GM23338 (cell line): ENCODE measurements around the gene TMEM256. TPM values are rescaled to one million over a fixed set of nuclear protein-coding genes. Genes with fewer than 3 reads are reported as not detected.

Experiments used
- ATAC-seq: fragments of 200-7000 bp; cut with Tn5 transposase; 3 replicates; pipeline ENCODE4 v1.9.1; 2020
- DNase-seq: peaks from one replicate; pipeline ENCODE4 v3.0.0-alpha.2; 2015; ENCODE audit warnings: low spot score
- H2AFZ ChIP-seq: fragments of 200-600 bp; sonication (generic); 2 replicates; pipeline ENCODE4 v1.8.0; 2016; ENCODE audit warnings: antibody characterized with exemption, mild to moderate bottlenecking, moderate library complexity
- H3F3A ChIP-seq: fragments of 200-600 bp; sonication (generic); replicated peaks from 2 replicates; pipeline ENCODE4 v1.8.0; 2017; ENCODE audit warnings: antibody characterized with exemption, mixed run types, low read depth
- H3K27ac ChIP-seq: fragments of 200-600 bp; sonication (generic); 2 replicates; pipeline ENCODE4 v1.6.1; 2016; ENCODE audit warnings: low read depth
- H3K27me3 ChIP-seq: fragments of 200-600 bp; sonication (generic); 2 replicates; pipeline ENCODE4 v1.8.0; 2016; ENCODE audit warnings: mild to moderate bottlenecking, mixed run types, moderate library complexity; ENCODE audit not compliant: insufficient read depth
- H3K36me3 ChIP-seq: fragments of 200-600 bp; sonication (generic); 2 replicates; pipeline ENCODE4 v1.8.0; 2016; ENCODE audit warnings: mild to moderate bottlenecking; ENCODE audit not compliant: insufficient read depth
- H3K4me1 ChIP-seq: fragments of 200-600 bp; sonication (generic); 2 replicates; pipeline ENCODE4 v1.8.0; 2016; ENCODE audit warnings: mild to moderate bottlenecking, moderate library complexity; ENCODE audit not compliant: insufficient read depth
- H3K4me2 ChIP-seq: fragments of 200-600 bp; sonication (generic); 2 replicates; pipeline ENCODE4 v1.7.1; 2017; ENCODE audit warnings: mixed run types
- H3K4me3 ChIP-seq: fragments of 200-600 bp; sonication (generic); 2 replicates; pipeline ENCODE4 v1.6.1; 2016; ENCODE audit warnings: mixed run types
- H3K79me2 ChIP-seq: fragments of 200-600 bp; sonication (generic); replicated peaks from 2 replicates; pipeline ENCODE4 v1.8.0; 2017; ENCODE audit warnings: mild to moderate bottlenecking; ENCODE audit not compliant: insufficient read depth
- H3K9me2 ChIP-seq: fragments of 200-600 bp; sonication (generic); 2 replicates; pipeline ENCODE4 v1.8.0; 2017; ENCODE audit not compliant: insufficient read depth
- H4K20me1 ChIP-seq: fragments of 200-600 bp; sonication (generic); replicated peaks from 2 replicates; pipeline ENCODE4 v1.8.0; 2017; ENCODE audit warnings: mild to moderate bottlenecking; ENCODE audit not compliant: insufficient read depth
- H3K27ac Mint-ChIP-seq: 2 replicates; pipeline ENCODE4 v1.8.0; 2020; ENCODE audit warnings: inconsistent platforms, mild to moderate bottlenecking, moderate library complexity, mixed read lengths
- H3K27me3 Mint-ChIP-seq: 3 replicates; pipeline ENCODE4 v1.8.0; 2022; ENCODE audit warnings: low read depth, mild to moderate bottlenecking, moderate library complexity, mixed read lengths, inconsistent platforms; ENCODE audit not compliant: insufficient read depth, poor library complexity
- H3K36me3 Mint-ChIP-seq: 3 replicates; pipeline ENCODE4 v1.8.0; 2021; ENCODE audit warnings: low read depth, mild to moderate bottlenecking, inconsistent platforms, moderate library complexity, mixed read lengths
- H3K4me1 Mint-ChIP-seq: 3 replicates; pipeline ENCODE4 v1.8.0; 2020; ENCODE audit warnings: mild to moderate bottlenecking, inconsistent platforms, mixed read lengths
- H3K4me3 Mint-ChIP-seq: 3 replicates; pipeline ENCODE4 v1.8.0; 2021; ENCODE audit warnings: moderate library complexity, mild to moderate bottlenecking, inconsistent platforms, mixed read lengths
- H3K9me3 Mint-ChIP-seq: 3 replicates; pipeline ENCODE4 v1.8.0; 2020; ENCODE audit warnings: moderate library complexity, mild to moderate bottlenecking, inconsistent platforms, mixed read lengths
- CREB1 ChIP-seq: fragments of 250-450 bp; sonication (Bioruptor Pico); IDR thresholded peaks from 2 replicates; pipeline ENCODE4 v1.5.0; 2020; ENCODE audit warnings: low read depth, mild to moderate bottlenecking, moderate library complexity
- EZH2 ChIP-seq: fragments of 200-600 bp; sonication (generic); IDR thresholded peaks from one replicate; pipeline ENCODE4 v1.8.0; 2017; ENCODE audit warnings: antibody characterized with exemption, mild to moderate bottlenecking, low read depth; ENCODE audit not compliant: unreplicated experiment
- EZH2phosphoT487 ChIP-seq: fragments of 200-600 bp; sonication (generic); IDR thresholded peaks from one replicate; pipeline ENCODE4 v1.8.1; 2018; ENCODE audit warnings: antibody characterized with exemption; ENCODE audit not compliant: unreplicated experiment
- JUNB ChIP-seq: IDR thresholded peaks from one replicate; pipeline ENCODE4 v1.6.1; 2016; ENCODE audit warnings: antibody characterized with exemption; ENCODE audit not compliant: unreplicated experiment
- NANOG ChIP-seq: IDR thresholded peaks from 2 replicates; pipeline ENCODE4 v1.6.1; 2016; ENCODE audit warnings: antibody characterized with exemption, borderline replicate concordance
- STAT1 ChIP-seq: IDR thresholded peaks from one replicate; pipeline ENCODE4 v1.6.1; 2016; ENCODE audit warnings: antibody characterized with exemption; ENCODE audit not compliant: unreplicated experiment
- ZNF331 ChIP-seq: fragments of 250-450 bp; sonication (Bioruptor Pico); IDR thresholded peaks from 2 replicates; pipeline ENCODE4 v1.5.0; 2020; ENCODE audit warnings: low read depth, mild to moderate bottlenecking, moderate library complexity
- ZNF462 ChIP-seq: fragments of 250-450 bp; sonication (Bioruptor Pico); IDR thresholded peaks from 2 replicates; pipeline ENCODE4 v1.5.0; 2020; ENCODE audit warnings: mild to moderate bottlenecking, moderate library complexity
- polyA plus RNA-seq: library from polyadenylated mRNA; unstranded; fragments of >200 nt; fragmentation: Nextera tagmentation; extraction: Ambion mirVana; gene quantifications from 2 replicates; pipeline ENCODE4 v1.2.1, GENCODE V29; 2016
- total RNA-seq: library from RNA; depleted of rRNA; stranded (reverse); fragments of >200 nt; shearing (Covaris generic); gene quantifications from 2 replicates; pipeline ENCODE4 v1.2.3, GENCODE V29; 2014
- TF ChIP-seq, protein P1 (sequence below): IDR thresholded peaks from one replicate; pipeline ENCODE4 v1.6.1; 2018; ENCODE audit warnings: antibody characterized with exemption; ENCODE audit not compliant: unreplicated experiment
- TF ChIP-seq, protein P2 (sequence below), 2 experiments: fragments of 200-600 bp in 1 of 2; sonication (generic) in 1 of 2; conservative IDR thresholded peaks; 2 replicates each; pipeline versions ENCODE4 v1.5.1 to v1.6.1; 2016 to 2017; ENCODE audit warnings: antibody characterized with exemption in 2 of 2, low read depth in 2 of 2, mild to moderate bottlenecking in 2 of 2, moderate library complexity in 1 of 2

The TMEM256 gene
- total and polyA plus RNA-seq, 2 experiments from 2014 or later: 127 to 197 TPM

DNA sequence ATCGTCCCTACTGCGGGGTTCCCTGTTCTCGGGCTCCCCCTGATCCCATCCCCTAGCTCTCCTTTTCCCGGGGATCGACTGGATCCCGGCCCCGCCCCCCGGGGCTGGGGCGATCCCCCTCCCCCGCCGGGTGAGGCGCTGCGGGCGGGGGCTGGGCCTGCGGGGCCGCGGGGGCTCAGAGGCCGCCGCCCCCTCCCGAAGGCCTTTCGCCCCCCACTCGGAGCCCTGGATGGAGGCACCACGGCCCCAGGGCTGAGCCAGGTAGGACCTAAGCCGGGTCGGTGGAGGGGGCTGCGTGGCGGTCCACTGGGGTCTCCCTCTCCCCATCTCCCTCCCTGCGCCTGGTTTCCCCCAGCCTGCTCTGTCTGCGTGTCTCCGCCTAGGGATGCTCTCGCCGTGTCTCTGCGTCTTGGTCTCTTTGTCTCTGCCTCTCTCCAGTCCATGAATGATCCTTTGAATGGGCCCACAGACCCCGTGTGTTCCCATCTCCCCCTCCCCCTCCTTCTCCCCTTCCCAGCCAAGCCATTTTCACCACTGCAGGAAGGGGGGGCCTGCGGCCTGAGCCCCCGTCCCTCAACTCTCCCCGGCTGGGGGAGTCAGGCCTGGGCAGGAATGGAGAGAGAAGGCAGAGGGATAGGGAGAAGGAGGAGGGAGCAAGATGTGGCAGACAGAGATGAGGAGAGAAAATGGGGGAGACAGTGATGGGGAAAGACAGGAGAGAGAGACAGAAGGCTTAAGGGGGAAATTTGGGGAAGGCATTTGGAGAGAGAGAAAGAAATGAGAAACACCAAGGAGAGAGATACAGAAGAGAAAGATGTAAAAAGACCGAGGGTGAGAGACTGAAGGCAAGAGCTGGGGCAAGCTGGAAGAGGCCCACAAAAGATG lies 1.7 kb upstream of the TMEM256 start:
- H3K9me3 Mint-ChIP-seq: no peaks in the 10 kb centered on the region
- peak; percentile 57 for DNase-seq
- no peaks in the 10 kb centered on the region for H3K9me2 ChIP-seq
- H3K27ac Mint-ChIP-seq: 0 out of 2 replicates have a peak overlapping the region, but pooled peaks have one; percentile 75
- H2AFZ ChIP-seq: peak overlapping the region; percentile 69; the same call in 1 of the 2 replicates
- peak overlapping the region; percentile 93 for H3K4me3 Mint-ChIP-seq
- no peak; the same call in 2 of the 3 replicates for ATAC-seq
- H3K27me3 ChIP-seq: no peaks in the 10 kb centered on the region
- peaks cover 3% of the 10 kb centered on the region; the same call in 1 of the 2 replicates for H3K36me3 ChIP-seq
- peak overlapping the region; percentile 99 for H3K4me2 ChIP-seq
- H3F3A ChIP-seq: peaks cover 27% of the 10 kb centered on the region
- peaks cover 28% of the 10 kb centered on the region for H3K4me1 ChIP-seq
- TF ChIP-seq JUNB (no peak), EZH2phosphoT487 (no peak), CREB1 (CRISPR knock-in tag) (no peak), STAT1 (no peak), ZNF462 (no peak), ZNF331 (CRISPR knock-in tag) (no peak), EZH2 (no peak), NANOG (no peak)
- TF ChIP-seq, protein P1, sequence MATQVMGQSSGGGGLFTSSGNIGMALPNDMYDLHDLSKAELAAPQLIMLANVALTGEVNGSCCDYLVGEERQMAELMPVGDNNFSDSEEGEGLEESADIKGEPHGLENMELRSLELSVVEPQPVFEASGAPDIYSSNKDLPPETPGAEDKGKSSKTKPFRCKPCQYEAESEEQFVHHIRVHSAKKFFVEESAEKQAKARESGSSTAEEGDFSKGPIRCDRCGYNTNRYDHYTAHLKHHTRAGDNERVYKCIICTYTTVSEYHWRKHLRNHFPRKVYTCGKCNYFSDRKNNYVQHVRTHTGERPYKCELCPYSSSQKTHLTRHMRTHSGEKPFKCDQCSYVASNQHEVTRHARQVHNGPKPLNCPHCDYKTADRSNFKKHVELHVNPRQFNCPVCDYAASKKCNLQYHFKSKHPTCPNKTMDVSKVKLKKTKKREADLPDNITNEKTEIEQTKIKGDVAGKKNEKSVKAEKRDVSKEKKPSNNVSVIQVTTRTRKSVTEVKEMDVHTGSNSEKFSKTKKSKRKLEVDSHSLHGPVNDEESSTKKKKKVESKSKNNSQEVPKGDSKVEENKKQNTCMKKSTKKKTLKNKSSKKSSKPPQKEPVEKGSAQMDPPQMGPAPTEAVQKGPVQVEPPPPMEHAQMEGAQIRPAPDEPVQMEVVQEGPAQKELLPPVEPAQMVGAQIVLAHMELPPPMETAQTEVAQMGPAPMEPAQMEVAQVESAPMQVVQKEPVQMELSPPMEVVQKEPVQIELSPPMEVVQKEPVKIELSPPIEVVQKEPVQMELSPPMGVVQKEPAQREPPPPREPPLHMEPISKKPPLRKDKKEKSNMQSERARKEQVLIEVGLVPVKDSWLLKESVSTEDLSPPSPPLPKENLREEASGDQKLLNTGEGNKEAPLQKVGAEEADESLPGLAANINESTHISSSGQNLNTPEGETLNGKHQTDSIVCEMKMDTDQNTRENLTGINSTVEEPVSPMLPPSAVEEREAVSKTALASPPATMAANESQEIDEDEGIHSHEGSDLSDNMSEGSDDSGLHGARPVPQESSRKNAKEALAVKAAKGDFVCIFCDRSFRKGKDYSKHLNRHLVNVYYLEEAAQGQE: no peak
- TF ChIP-seq, protein P2, sequence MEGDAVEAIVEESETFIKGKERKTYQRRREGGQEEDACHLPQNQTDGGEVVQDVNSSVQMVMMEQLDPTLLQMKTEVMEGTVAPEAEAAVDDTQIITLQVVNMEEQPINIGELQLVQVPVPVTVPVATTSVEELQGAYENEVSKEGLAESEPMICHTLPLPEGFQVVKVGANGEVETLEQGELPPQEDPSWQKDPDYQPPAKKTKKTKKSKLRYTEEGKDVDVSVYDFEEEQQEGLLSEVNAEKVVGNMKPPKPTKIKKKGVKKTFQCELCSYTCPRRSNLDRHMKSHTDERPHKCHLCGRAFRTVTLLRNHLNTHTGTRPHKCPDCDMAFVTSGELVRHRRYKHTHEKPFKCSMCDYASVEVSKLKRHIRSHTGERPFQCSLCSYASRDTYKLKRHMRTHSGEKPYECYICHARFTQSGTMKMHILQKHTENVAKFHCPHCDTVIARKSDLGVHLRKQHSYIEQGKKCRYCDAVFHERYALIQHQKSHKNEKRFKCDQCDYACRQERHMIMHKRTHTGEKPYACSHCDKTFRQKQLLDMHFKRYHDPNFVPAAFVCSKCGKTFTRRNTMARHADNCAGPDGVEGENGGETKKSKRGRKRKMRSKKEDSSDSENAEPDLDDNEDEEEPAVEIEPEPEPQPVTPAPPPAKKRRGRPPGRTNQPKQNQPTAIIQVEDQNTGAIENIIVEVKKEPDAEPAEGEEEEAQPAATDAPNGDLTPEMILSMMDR (conservative IDR thresholded peaks at IDR 0.05; ENCODE audit: low read depth in 2 of 2): no peak
- peaks cover 26% of the 10 kb centered on the region for H3K36me3 Mint-ChIP-seq
- peak overlapping the region; percentile 90 for H3K4me3 ChIP-seq
- H3K79me2 ChIP-seq: peaks cover 14% of the 10 kb centered on the region
- H3K4me1 Mint-ChIP-seq: peaks cover 28% of the 10 kb centered on the region
- H3K27me3 Mint-ChIP-seq: peaks cover 16% of the 10 kb centered on the region
- H3K27ac ChIP-seq: no peak overlapping the region
- H4K20me1 ChIP-seq: peaks cover 12% of the 10 kb centered on the region
